SK-N-SH (cell line): ENCODE results near the gene OPCML. TPM values are rescaled to one million over a fixed set of nuclear protein-coding genes. Genes with fewer than 3 reads are reported as not detected.

Experiments used
- CTCF ChIA-PET: fragments of 300-600, 350-600 bp; formaldehyde crosslinking; extraction: SDS; loops from one replicate; lab custom pipeline; 2021; lab: Yijun Ruan, JAX
- POLR2A ChIA-PET: fragments of 350-600 bp; sonication (Branson Sonifier 250); formaldehyde crosslinking; extraction: SDS; loops from one replicate; lab custom pipeline; 2020; ENCODE audit warnings: antibody characterized with exemption, inconsistent platforms; lab: Yijun Ruan, JAX
- DNase-seq: peaks from one replicate; pipeline ENCODE4 v3.0.0; 2012
- H2AFZ ChIP-seq: fragments of 200-600 bp; sonication (generic); 2 replicates; pipeline ENCODE4 v1.8.1; 2016; ENCODE audit warnings: antibody characterized with exemption, mild to moderate bottlenecking, low read depth
- H3F3A ChIP-seq: fragments of 200-600 bp; sonication (generic); replicated peaks from 2 replicates; pipeline ENCODE3; 2016; ENCODE audit warnings: antibody characterized with exemption, mild to moderate bottlenecking; ENCODE audit not compliant: insufficient read depth
- H3K27ac ChIP-seq, 2 experiments: fragments of 200-500 bp in 1 of 2; fragments of 200-600 bp in 1 of 2; sonication (Bioruptor generic) in 1 of 2; sonication (generic), shearing (Covaris generic) in 1 of 2; 2 replicates each; pipeline versions ENCODE4 v1.5.1 to v1.6.1; 2014 to 2016; ENCODE audit warnings: low read depth in 2 of 2, inconsistent platforms in 1 of 2, low read length in 1 of 2, mild to moderate bottlenecking in 1 of 2, mixed read lengths in 1 of 2
- H3K27me3 ChIP-seq: fragments of 200-600 bp; sonication (generic), shearing (Covaris generic); 2 replicates; pipeline ENCODE4 v1.6.1; 2016; ENCODE audit warnings: mixed run types; ENCODE audit not compliant: insufficient read depth
- H3K36me3 ChIP-seq, 2 experiments: fragments of 200-500 bp in 1 of 2; fragments of 200-600 bp in 1 of 2; sonication (Bioruptor generic) in 1 of 2; sonication (generic) in 1 of 2; replicated peaks in 1 of 2; 2 replicates each; pipeline versions ENCODE3 to v1.5.1; 2014 to 2016; ENCODE audit warnings: low read length in 1 of 2, mild to moderate bottlenecking in 1 of 2; ENCODE audit not compliant: insufficient read depth in 2 of 2, control insufficient read depth in 1 of 2
- H3K4me1 ChIP-seq, 2 experiments: fragments of 200-500 bp in 1 of 2; fragments of 200-600 bp in 1 of 2; sonication (Bioruptor generic) in 1 of 2; sonication (generic), shearing (Covaris generic) in 1 of 2; 2 replicates each; pipeline versions ENCODE4 v1.5.1 to v1.6.1; 2014 to 2016; ENCODE audit warnings: low read depth in 1 of 2, low read length in 1 of 2, mixed run types in 1 of 2; ENCODE audit not compliant: insufficient read depth in 2 of 2, control insufficient read depth in 1 of 2
- H3K4me2 ChIP-seq: fragments of 200-600 bp; sonication (generic), shearing (Covaris generic); 2 replicates; pipeline ENCODE4 v1.6.1; 2017; ENCODE audit warnings: mixed run types
- H3K4me3 ChIP-seq, 2 experiments: fragments of 200-500 bp in 1 of 2; fragments of 200-600 bp in 1 of 2; sonication (Bioruptor generic) in 1 of 2; sonication (generic), shearing (Covaris generic) in 1 of 2; 2 replicates each; pipeline versions ENCODE4 v1.5.1 to v1.8.1; 2014 to 2016; ENCODE audit warnings: low read depth in 2 of 2, inconsistent platforms in 1 of 2, low read length in 1 of 2, mild to moderate bottlenecking in 1 of 2, mixed read lengths in 1 of 2, moderate library complexity in 1 of 2
- H3K79me2 ChIP-seq: fragments of 200-600 bp; sonication (generic); 2 replicates; pipeline ENCODE4 v1.8.1; 2017; ENCODE audit warnings: mild to moderate bottlenecking; ENCODE audit not compliant: insufficient read depth
- H3K9ac ChIP-seq: fragments of 200-600 bp; sonication (generic); 2 replicates; pipeline ENCODE4 v1.6.1; 2017; ENCODE audit warnings: mixed run types
- H3K9me2 ChIP-seq: fragments of 200-600 bp; sonication (generic); 2 replicates; pipeline ENCODE4 v1.6.1; 2017; ENCODE audit warnings: mixed run types
- H3K9me3 ChIP-seq: fragments of 200-600 bp; sonication (generic); 2 replicates; pipeline ENCODE4 v1.6.1; 2017; ENCODE audit warnings: mixed run types, mild to moderate bottlenecking, moderate library complexity
- H4K20me1 ChIP-seq: fragments of 200-600 bp; sonication (generic); 2 replicates; pipeline ENCODE4 v1.6.1; 2017; ENCODE audit warnings: mild to moderate bottlenecking, mixed run types; ENCODE audit not compliant: insufficient read depth
- CHD2 ChIP-seq: fragments of 150-350 bp; IDR thresholded peaks from 2 replicates; pipeline ENCODE4 v1.6.1; 2018; ENCODE audit warnings: low read length; ENCODE audit not compliant: partially characterized antibody
- EP300 ChIP-seq, 2 experiments: IDR thresholded peaks; 2 replicates each; pipeline versions ENCODE4 v1.4.0 to v1.6.1; 2012; ENCODE audit warnings: borderline replicate concordance in 1 of 2, low read depth in 1 of 2, low read length in 1 of 2
- EZH2phosphoT487 ChIP-seq: fragments of 200-600 bp; sonication (generic); IDR thresholded peaks from 2 replicates; pipeline ENCODE4 v1.6.1; 2017; ENCODE audit warnings: low read depth, mixed run types, mild to moderate bottlenecking, antibody characterized with exemption, moderate library complexity, borderline replicate concordance
- FOSL2 ChIP-seq: IDR thresholded peaks from 2 replicates; pipeline ENCODE4 v1.4.0; 2012; ENCODE audit warnings: low read depth, mild to moderate bottlenecking, moderate library complexity, borderline replicate concordance
- FOXJ3 ChIP-seq: sonication (generic); formaldehyde crosslinking; IDR thresholded peaks from 2 replicates; pipeline ENCODE4 v1.5.1; 2020; ENCODE audit warnings: mild to moderate bottlenecking, missing genetic modification reagents
- GABPA ChIP-seq: IDR thresholded peaks from 2 replicates; pipeline ENCODE4 v1.4.0; 2012; ENCODE audit warnings: low read depth, mild to moderate bottlenecking
- GATA2 ChIP-seq: sonication (generic); formaldehyde crosslinking; IDR thresholded peaks from 2 replicates; pipeline ENCODE4 v1.5.0; 2020; ENCODE audit warnings: mild to moderate bottlenecking, missing genetic modification reagents
- JUND ChIP-seq: IDR thresholded peaks from 2 replicates; pipeline ENCODE4 v1.4.0; 2012
- MEF2A ChIP-seq: IDR thresholded peaks from 2 replicates; pipeline ENCODE4 v1.4.0; 2012; ENCODE audit warnings: low read depth, borderline replicate concordance
- MXI1 ChIP-seq: IDR thresholded peaks from 2 replicates; pipeline ENCODE4 v1.6.1; 2012; ENCODE audit warnings: mild to moderate bottlenecking, low read depth, low read length, improper control_type of control experiment
- NFIC ChIP-seq: IDR thresholded peaks from 2 replicates; pipeline ENCODE4 v1.4.0; 2012; ENCODE audit warnings: borderline replicate concordance
- NRF1 ChIP-seq: IDR thresholded peaks from 2 replicates; pipeline ENCODE4 v1.6.1; 2012; ENCODE audit warnings: low read depth, mild to moderate bottlenecking, low read length
- POLR2AphosphoS5 ChIP-seq: IDR thresholded peaks from 2 replicates; pipeline ENCODE4 v1.6.1; 2012; ENCODE audit warnings: low read depth, low read length
- RAD21 ChIP-seq: IDR thresholded peaks from 2 replicates; pipeline ENCODE4 v1.6.1; 2012; ENCODE audit warnings: mild to moderate bottlenecking, low read length
- RXRA ChIP-seq: IDR thresholded peaks from 2 replicates; pipeline ENCODE4 v1.4.0; 2012; ENCODE audit warnings: low read depth, mild to moderate bottlenecking, borderline replicate concordance
- SMC3 ChIP-seq: IDR thresholded peaks from 2 replicates; pipeline ENCODE4 v1.6.1; 2012; ENCODE audit warnings: low read depth, low read length, improper control_type of control experiment
- TAF1 ChIP-seq: IDR thresholded peaks from 2 replicates; pipeline ENCODE4 v1.6.1; 2012; ENCODE audit warnings: low read depth, mild to moderate bottlenecking, low read length, moderate library complexity, borderline replicate concordance
- TCF12 ChIP-seq: IDR thresholded peaks from 2 replicates; pipeline ENCODE4 v1.4.0; 2012
- TEAD4 ChIP-seq: IDR thresholded peaks from 2 replicates; pipeline ENCODE4 v1.4.0; 2012; ENCODE audit warnings: mild to moderate bottlenecking, borderline replicate concordance; ENCODE audit not compliant: insufficient read depth
- WGBS: methylation state at CpG from one replicate; pipeline ENCODE4 v1.1.6; 2017; ENCODE audit warnings: low lambda C conversion rate; 5-methylcytosine and 5-hydroxymethylcytosine counted together
- polyA plus RNA-seq, 3 experiments: library from polyadenylated mRNA; depleted of rRNA; stranded (reverse); fragments of >200 nt; gene quantifications; 2 replicates each; pipeline ENCODE4 v1.2.3, GENCODE V29; 2012
- TF ChIP-seq, protein P1 (sequence below): fragments of 150-350 bp; IDR thresholded peaks from 2 replicates; pipeline ENCODE4 v1.6.1; 2017; ENCODE audit warnings: antibody characterized with exemption, low read length, low read depth, borderline replicate concordance
- TF ChIP-seq, protein P2 (sequence below): IDR thresholded peaks from 2 replicates; pipeline ENCODE4 v1.6.1; 2012; ENCODE audit warnings: mild to moderate bottlenecking, low read depth, low read length, moderate library complexity
- TF ChIP-seq, protein P3 (sequence below): fragments of 200-600 bp; sonication (generic); IDR thresholded peaks from 2 replicates; pipeline ENCODE4 v1.6.1; 2017; ENCODE audit warnings: antibody characterized with exemption, mild to moderate bottlenecking, moderate library complexity

Gene OPCML
- polyA plus RNA-seq, 1 of the 3 experiments (the other 2 are of a cell fraction), result not detected

DNA sequence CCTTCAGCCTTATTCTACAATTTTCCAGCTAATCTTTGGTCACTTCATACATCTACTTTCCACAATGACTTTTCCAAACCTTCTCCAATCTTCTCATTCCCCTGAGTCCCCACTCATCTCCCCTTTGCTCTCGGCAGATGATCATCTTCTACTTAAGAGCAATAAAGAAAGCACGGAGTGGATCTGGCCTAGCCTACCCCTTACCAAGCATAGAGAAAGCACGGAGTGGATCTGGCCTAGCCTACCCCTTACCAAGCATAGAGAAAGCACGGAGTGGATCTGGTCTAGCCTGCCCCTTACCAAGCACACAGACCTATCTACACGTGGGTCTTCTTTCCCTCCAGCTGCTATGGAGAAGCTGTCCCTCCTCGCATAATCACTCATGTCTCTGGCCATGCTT, 558.6 kb downstream of the OPCML start:
- Histone ChIP-seq H4K20me1 (no peaks in the 10 kb centered on the region), H3K4me2 (no peak overlapping the region), H2AFZ (no peak overlapping the region), H3K9ac (no peak overlapping the region), H3K4me1 (peaks cover 0 to 9% of the 10 kb centered on the region in 2 experiments; a peak in 2 of 4 replicates), H3K9me2 (no peaks in the 10 kb centered on the region), H3K9me3 (no peaks in the 10 kb centered on the region), H3K27ac (no peak overlapping the region), H3K27me3 (no peaks in the 10 kb centered on the region), H3K4me3 (no peak overlapping the region), H3K36me3 (no peaks in the 10 kb centered on the region), H3F3A (no peaks in the 10 kb centered on the region), H3K79me2 (no peaks in the 10 kb centered on the region)
- DNase-seq, result no peak
- ChIA-PET CTCF (interaction anchor here (0.9 kb wide), 1 partner anchor 33 kb away, joined by 3 read pairs; no protein-coding TSS in a partner anchor), POLR2A (no interaction called here)
- 26% methylated on average over 6 of the region's 6 CpGs for WGBS
- no peak for TF ChIP-seq RXRA
- TF ChIP-seq MEF2A, result no peak
- TF ChIP-seq JUND, result no peak
- TF ChIP-seq SMC3, result no peak
- no peak for TF ChIP-seq TCF12
- TF ChIP-seq CHD2, result no peak
- no peak for TF ChIP-seq GATA2 (CRISPR knock-in tag)
- TF ChIP-seq TAF1, result no peak
- no peak for TF ChIP-seq EP300 (IDR thresholded peaks at IDR 0.05; ENCODE audit: borderline replicate concordance in 1 of 2, low read depth in 1 of 2, low read length in 1 of 2)
- TF ChIP-seq FOXJ3, result no peak
- no peak for TF ChIP-seq POLR2AphosphoS5
- TF ChIP-seq TEAD4, result no peak
- TF ChIP-seq, protein P1, sequence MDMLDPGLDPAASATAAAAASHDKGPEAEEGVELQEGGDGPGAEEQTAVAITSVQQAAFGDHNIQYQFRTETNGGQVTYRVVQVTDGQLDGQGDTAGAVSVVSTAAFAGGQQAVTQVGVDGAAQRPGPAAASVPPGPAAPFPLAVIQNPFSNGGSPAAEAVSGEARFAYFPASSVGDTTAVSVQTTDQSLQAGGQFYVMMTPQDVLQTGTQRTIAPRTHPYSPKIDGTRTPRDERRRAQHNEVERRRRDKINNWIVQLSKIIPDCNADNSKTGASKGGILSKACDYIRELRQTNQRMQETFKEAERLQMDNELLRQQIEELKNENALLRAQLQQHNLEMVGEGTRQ, result no peak
- TF ChIP-seq GABPA, result no peak
- no peak for TF ChIP-seq EZH2phosphoT487
- TF ChIP-seq NRF1, result no peak

DNA sequence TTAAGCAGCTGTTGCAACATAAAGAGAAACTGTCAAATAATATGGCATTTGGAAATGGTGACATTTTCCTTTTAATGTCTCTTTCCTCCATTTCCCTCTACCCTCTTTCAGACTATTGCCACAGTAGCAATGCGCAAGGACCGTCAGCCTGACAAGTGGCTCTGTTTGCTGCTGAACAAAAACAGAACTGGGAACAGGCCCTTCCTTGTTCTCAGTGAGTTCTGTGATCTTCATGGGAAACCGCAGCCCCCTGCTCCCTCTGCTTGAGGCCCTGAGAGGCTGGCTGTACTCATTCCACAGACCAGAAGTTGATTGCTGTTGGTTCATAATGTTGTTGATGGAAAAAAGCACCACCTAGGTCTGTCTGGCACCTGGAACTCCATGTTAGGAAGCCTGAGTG, 559.7 kb downstream of the OPCML start:
- no peak for DNase-seq
- Histone ChIP-seq H3K4me2 (no peak overlapping the region), H4K20me1 (no peaks in the 10 kb centered on the region), H3K4me1 (peaks cover 0 to 9% of the 10 kb centered on the region in 2 experiments; a peak in 2 of 4 replicates), H3K9ac (no peak overlapping the region), H3K27me3 (no peaks in the 10 kb centered on the region), H3K9me3 (no peaks in the 10 kb centered on the region), H3F3A (no peaks in the 10 kb centered on the region), H3K27ac (no peak overlapping the region), H3K79me2 (no peaks in the 10 kb centered on the region), H3K4me3 (no peak overlapping the region), H2AFZ (no peak overlapping the region), H3K36me3 (no peaks in the 10 kb centered on the region), H3K9me2 (no peaks in the 10 kb centered on the region)
- CTCF ChIA-PET, result no interaction called here
- POLR2A ChIA-PET, result no interaction called here
- 57% methylated on average over 3 of the region's 3 CpGs for WGBS
- no peak for TF ChIP-seq MXI1
- TF ChIP-seq TCF12, result no peak
- no peak for TF ChIP-seq POLR2AphosphoS5
- TF ChIP-seq RXRA, result no peak
- no peak for TF ChIP-seq RAD21
- no peak for TF ChIP-seq SMC3
- no peak for TF ChIP-seq NFIC
- TF ChIP-seq, protein P2, sequence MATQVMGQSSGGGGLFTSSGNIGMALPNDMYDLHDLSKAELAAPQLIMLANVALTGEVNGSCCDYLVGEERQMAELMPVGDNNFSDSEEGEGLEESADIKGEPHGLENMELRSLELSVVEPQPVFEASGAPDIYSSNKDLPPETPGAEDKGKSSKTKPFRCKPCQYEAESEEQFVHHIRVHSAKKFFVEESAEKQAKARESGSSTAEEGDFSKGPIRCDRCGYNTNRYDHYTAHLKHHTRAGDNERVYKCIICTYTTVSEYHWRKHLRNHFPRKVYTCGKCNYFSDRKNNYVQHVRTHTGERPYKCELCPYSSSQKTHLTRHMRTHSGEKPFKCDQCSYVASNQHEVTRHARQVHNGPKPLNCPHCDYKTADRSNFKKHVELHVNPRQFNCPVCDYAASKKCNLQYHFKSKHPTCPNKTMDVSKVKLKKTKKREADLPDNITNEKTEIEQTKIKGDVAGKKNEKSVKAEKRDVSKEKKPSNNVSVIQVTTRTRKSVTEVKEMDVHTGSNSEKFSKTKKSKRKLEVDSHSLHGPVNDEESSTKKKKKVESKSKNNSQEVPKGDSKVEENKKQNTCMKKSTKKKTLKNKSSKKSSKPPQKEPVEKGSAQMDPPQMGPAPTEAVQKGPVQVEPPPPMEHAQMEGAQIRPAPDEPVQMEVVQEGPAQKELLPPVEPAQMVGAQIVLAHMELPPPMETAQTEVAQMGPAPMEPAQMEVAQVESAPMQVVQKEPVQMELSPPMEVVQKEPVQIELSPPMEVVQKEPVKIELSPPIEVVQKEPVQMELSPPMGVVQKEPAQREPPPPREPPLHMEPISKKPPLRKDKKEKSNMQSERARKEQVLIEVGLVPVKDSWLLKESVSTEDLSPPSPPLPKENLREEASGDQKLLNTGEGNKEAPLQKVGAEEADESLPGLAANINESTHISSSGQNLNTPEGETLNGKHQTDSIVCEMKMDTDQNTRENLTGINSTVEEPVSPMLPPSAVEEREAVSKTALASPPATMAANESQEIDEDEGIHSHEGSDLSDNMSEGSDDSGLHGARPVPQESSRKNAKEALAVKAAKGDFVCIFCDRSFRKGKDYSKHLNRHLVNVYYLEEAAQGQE, result no peak
- TF ChIP-seq TEAD4, result no peak
- TF ChIP-seq, protein P3, sequence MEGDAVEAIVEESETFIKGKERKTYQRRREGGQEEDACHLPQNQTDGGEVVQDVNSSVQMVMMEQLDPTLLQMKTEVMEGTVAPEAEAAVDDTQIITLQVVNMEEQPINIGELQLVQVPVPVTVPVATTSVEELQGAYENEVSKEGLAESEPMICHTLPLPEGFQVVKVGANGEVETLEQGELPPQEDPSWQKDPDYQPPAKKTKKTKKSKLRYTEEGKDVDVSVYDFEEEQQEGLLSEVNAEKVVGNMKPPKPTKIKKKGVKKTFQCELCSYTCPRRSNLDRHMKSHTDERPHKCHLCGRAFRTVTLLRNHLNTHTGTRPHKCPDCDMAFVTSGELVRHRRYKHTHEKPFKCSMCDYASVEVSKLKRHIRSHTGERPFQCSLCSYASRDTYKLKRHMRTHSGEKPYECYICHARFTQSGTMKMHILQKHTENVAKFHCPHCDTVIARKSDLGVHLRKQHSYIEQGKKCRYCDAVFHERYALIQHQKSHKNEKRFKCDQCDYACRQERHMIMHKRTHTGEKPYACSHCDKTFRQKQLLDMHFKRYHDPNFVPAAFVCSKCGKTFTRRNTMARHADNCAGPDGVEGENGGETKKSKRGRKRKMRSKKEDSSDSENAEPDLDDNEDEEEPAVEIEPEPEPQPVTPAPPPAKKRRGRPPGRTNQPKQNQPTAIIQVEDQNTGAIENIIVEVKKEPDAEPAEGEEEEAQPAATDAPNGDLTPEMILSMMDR, result no peak
- TF ChIP-seq, protein P1, result no peak
- TF ChIP-seq FOSL2, result no peak
- TF ChIP-seq FOXJ3, result no peak
